ENCODE data around the gene GCN1.

DNA sequence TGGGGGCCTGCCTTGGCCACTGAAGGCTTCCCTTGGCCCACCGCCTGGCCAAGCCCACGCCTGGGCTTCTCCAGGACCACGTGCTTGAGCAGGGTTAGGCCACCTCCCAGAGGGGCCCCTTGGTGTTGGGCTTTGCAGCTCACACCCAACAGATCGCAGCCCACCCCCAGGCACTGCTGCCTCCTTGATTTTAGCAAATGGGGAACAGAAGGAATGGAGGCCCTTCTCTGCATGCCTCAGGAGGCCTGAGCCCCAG is 101.3 kb downstream of the GCN1 start:
- TF ChIP-seq, protein P1, sequence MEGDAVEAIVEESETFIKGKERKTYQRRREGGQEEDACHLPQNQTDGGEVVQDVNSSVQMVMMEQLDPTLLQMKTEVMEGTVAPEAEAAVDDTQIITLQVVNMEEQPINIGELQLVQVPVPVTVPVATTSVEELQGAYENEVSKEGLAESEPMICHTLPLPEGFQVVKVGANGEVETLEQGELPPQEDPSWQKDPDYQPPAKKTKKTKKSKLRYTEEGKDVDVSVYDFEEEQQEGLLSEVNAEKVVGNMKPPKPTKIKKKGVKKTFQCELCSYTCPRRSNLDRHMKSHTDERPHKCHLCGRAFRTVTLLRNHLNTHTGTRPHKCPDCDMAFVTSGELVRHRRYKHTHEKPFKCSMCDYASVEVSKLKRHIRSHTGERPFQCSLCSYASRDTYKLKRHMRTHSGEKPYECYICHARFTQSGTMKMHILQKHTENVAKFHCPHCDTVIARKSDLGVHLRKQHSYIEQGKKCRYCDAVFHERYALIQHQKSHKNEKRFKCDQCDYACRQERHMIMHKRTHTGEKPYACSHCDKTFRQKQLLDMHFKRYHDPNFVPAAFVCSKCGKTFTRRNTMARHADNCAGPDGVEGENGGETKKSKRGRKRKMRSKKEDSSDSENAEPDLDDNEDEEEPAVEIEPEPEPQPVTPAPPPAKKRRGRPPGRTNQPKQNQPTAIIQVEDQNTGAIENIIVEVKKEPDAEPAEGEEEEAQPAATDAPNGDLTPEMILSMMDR (conservative IDR thresholded peaks at IDR 0.05), result no peak
- TF ChIP-seq ZFX (IDR thresholded peaks at IDR 0.05), result no peak

Data from C4-2B (cell line).